ENCODE data around the gene KNL1. TPM values are rescaled to one million over a fixed set of nuclear protein-coding genes. Genes with fewer than 3 reads are reported as not detected.

The KNL1 gene
- total and polyA plus RNA-seq, 2 donors (not counting 3 experiments of a cell fraction or from before 2014, with no cell fraction given) = 4.0 to 31.8 TPM

GRCh38 chr15:40697916-40698315 is 103.9 kb downstream of the KNL1 start:
- peaks cover 13% of the 10 kb centered on the region for H3K4me1 ChIP-seq (ENCODE audit: control insufficient read depth, extremely low read depth, insufficient read depth, low read length)
- no peak overlapping the region for H3K9ac ChIP-seq (replicated peaks; ENCODE audit: extremely low read depth, insufficient read depth, low read length)
- no peaks in the 10 kb centered on the region for H3K27me3 ChIP-seq (ENCODE audit: control insufficient read depth in 2 of 2, insufficient read depth in 2 of 2, low read length in 2 of 2)
- no peak overlapping the region for H3K4me2 ChIP-seq (ENCODE audit: insufficient read depth, low read length)
- TF ChIP-seq JUN (IDR thresholded peaks at IDR 0.05; ENCODE audit: borderline replicate concordance, insufficient read depth, insufficient read length, low read depth) = no peak
- no peak for TF ChIP-seq EZH2 (IDR thresholded peaks at IDR 0.05; ENCODE audit: borderline replicate concordance, low read depth, low read length, severe bottlenecking)
- TF ChIP-seq POLR2AphosphoS5 (IDR thresholded peaks at IDR 0.05; ENCODE audit: insufficient read depth, low read depth, low read length) = no peak
- TF ChIP-seq MAX (IDR thresholded peaks at IDR 0.05; ENCODE audit: insufficient read depth, insufficient read length) = no peak
- TF ChIP-seq MYC (IDR thresholded peaks at IDR 0.05; ENCODE audit: low read depth, low read length) = no peak
- no peak for TF ChIP-seq CTCF (IDR thresholded peaks at IDR 0.05; ENCODE audit: extremely low read depth in 1 of 2, insufficient read depth in 1 of 2, low read depth in 1 of 2, low read length in 2 of 2)
- no peak for TF ChIP-seq GATA2 (IDR thresholded peaks at IDR 0.05; ENCODE audit: insufficient read depth, insufficient read length, low read depth, low read length)
- no peak for TF ChIP-seq POLR2A (IDR thresholded peaks at IDR 0.05; ENCODE audit: low read depth, low read length)
- TF ChIP-seq FOS (IDR thresholded peaks at IDR 0.05; ENCODE audit: borderline replicate concordance, insufficient read depth, low read length) = no peak
- peaks cover 20% of the 10 kb centered on the region for H3K79me2 ChIP-seq (ENCODE audit: control insufficient read depth, insufficient read depth, low read length)
- dilution Hi-C loops (cut with MboI; ENCODE audit: extremely low pct_ligation_motif_present, low sequenced_read_pairs) (no loop called here), intact Hi-C loops (cut with micrococcal nuclease) (loop anchor here (5.0 kb wide), 1 partner anchor 106 kb away; the partner anchor contains the start of gene KNL1)
- H3K9me3 ChIP-seq (replicated peaks; ENCODE audit: control insufficient read depth, insufficient read depth, low read length) = no peaks in the 10 kb centered on the region
- ChIA-PET POLR2A (no interaction called here), CTCF (no interaction called here)
- no peak for DNase-seq (ENCODE audit: low read depth, low spot score)
- H3K4me3 ChIP-seq (replicated peaks in 1 of 3; ENCODE audit: insufficient read depth in 1 of 3, low read depth in 1 of 3, low read length in 3 of 3) = no peak overlapping the region
- no peaks in the 10 kb centered on the region for H3K9me1 ChIP-seq (replicated peaks; ENCODE audit: control insufficient read depth, extremely low read depth, insufficient read depth, low read length)
- H3K36me3 ChIP-seq (ENCODE audit: control insufficient read depth in 2 of 2, extremely low read depth in 1 of 2, insufficient read depth in 2 of 2, low read length in 2 of 2) = peaks cover 0 to 9% of the 10 kb centered on the region in 2 experiments
- no peak overlapping the region for H3K27ac ChIP-seq (ENCODE audit: insufficient read depth, low read depth, low read length)
- FAIRE-seq = no peak
- H4K20me1 ChIP-seq (replicated peaks; ENCODE audit: control insufficient read depth, extremely low read depth, insufficient read depth, low read length) = no peaks in the 10 kb centered on the region
- BruUV-seq (replicated peaks) = no TSS peak
- no peak overlapping the region for H2AFZ ChIP-seq (ENCODE audit: low read depth, low read length)

Measured in endothelial cell of umbilical vein (primary cell).